ENCODE results near the gene ARSG. TPM values are rescaled to one million over a fixed set of nuclear protein-coding genes. Genes with fewer than 3 reads are reported as not detected.

The ARSG gene
- total and polyA plus RNA-seq, 9 of the 15 experiments (the other 6 are each of a cell fraction or from before 2014, with no cell fraction given) = 1.0 to 5.6 (median 1.8) TPM

DNA sequence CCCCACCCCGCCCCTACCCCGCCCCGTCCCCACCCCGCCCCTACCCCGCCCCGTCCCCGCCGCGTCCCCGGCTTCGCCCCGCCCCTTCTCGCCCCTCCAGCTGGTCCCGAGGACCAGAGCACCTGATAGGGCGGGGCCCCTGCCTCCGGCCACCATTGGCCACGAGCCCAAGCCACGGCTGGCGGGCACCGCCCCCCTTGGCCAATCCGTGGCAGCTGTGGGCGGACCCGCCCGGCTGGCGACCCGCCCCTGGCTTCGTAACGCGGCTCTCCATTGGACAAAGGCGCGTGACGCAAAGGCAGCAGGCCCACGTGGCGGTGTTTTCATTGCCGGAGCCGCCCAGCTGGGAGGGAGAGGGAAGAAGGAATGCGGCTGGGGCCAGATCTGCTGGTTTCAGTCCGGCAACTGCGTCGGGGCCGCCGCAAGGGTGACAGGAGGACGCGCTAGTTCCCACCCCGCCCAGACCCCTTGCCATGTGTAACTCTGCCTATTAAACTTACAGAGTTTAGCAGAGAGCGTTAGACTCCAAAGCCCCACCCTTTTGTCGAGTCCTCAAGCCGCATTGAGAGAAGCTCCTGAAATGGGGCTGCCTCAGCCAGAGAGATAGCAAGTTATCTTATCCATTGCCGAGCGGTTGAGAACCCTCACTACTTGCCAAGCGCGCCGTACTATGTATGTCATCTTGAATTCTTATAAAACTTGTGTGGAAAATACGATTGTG is 166.4 kb downstream of the ARSG start (continued):
- TF ChIP-seq ZNF175 (CRISPR knock-in tag; IDR thresholded peaks at IDR 0.05; ENCODE audit: low read depth) (0 out of 2 replicates have a peak, but pooled peaks have one; percentile 53), SREBF1 (IDR thresholded peaks at IDR 0.05; ENCODE audit: borderline replicate concordance, low read depth, low read length) (peak; percentile 80; the same call in 1 of the 2 replicates), HDAC1 (IDR thresholded peaks at IDR 0.05) (peak; percentile 52 to 98; a peak in 3 of 4 replicates), XRCC5 (IDR thresholded peaks at IDR 0.05; ENCODE audit: low read depth, low read length) (no peak), FOXA1 (IDR thresholded peaks at IDR 0.05; ENCODE audit: borderline replicate concordance) (no peak), SOX6 (IDR thresholded peaks at IDR 0.05) (peak; percentile 38; the same call in 1 of the 2 replicates), BRD4 (IDR thresholded peaks at IDR 0.05) (no peak), RBM25 (IDR thresholded peaks at IDR 0.05; ENCODE audit: low read depth, low read length, severe bottlenecking) (peak; percentile 99), KLF13 (tag; IDR thresholded peaks at IDR 0.05; ENCODE audit: borderline replicate concordance, low read depth) (0 out of 2 replicates have a peak, but pooled peaks have one; percentile 29), ZC3H4 (CRISPR knock-in tag; IDR thresholded peaks at IDR 0.05; ENCODE audit: borderline replicate concordance) (no peak), TBP (optimal IDR thresholded peaks at IDR 0.05; ENCODE audit: low read depth, low read length) (peak; percentile 22), HNRNPUL1 (IDR thresholded peaks at IDR 0.05; ENCODE audit: low read length) (no peak), ZNF586 (CRISPR knock-in tag; conservative IDR thresholded peaks at IDR 0.05) (no peak)
- TF ChIP-seq, protein P1, sequence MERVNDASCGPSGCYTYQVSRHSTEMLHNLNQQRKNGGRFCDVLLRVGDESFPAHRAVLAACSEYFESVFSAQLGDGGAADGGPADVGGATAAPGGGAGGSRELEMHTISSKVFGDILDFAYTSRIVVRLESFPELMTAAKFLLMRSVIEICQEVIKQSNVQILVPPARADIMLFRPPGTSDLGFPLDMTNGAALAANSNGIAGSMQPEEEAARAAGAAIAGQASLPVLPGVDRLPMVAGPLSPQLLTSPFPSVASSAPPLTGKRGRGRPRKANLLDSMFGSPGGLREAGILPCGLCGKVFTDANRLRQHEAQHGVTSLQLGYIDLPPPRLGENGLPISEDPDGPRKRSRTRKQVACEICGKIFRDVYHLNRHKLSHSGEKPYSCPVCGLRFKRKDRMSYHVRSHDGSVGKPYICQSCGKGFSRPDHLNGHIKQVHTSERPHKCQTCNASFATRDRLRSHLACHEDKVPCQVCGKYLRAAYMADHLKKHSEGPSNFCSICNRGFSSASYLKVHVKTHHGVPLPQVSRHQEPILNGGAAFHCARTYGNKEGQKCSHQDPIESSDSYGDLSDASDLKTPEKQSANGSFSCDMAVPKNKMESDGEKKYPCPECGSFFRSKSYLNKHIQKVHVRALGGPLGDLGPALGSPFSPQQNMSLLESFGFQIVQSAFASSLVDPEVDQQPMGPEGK (CRISPR knock-in tag; IDR thresholded peaks at IDR 0.05; ENCODE audit: borderline replicate concordance) = no peak
- TF ChIP-seq, protein P2, sequence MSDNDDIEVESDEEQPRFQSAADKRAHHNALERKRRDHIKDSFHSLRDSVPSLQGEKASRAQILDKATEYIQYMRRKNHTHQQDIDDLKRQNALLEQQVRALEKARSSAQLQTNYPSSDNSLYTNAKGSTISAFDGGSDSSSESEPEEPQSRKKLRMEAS (CRISPR knock-in tag; IDR thresholded peaks at IDR 0.05) = peak; percentile 97
- TF ChIP-seq, protein P3, sequence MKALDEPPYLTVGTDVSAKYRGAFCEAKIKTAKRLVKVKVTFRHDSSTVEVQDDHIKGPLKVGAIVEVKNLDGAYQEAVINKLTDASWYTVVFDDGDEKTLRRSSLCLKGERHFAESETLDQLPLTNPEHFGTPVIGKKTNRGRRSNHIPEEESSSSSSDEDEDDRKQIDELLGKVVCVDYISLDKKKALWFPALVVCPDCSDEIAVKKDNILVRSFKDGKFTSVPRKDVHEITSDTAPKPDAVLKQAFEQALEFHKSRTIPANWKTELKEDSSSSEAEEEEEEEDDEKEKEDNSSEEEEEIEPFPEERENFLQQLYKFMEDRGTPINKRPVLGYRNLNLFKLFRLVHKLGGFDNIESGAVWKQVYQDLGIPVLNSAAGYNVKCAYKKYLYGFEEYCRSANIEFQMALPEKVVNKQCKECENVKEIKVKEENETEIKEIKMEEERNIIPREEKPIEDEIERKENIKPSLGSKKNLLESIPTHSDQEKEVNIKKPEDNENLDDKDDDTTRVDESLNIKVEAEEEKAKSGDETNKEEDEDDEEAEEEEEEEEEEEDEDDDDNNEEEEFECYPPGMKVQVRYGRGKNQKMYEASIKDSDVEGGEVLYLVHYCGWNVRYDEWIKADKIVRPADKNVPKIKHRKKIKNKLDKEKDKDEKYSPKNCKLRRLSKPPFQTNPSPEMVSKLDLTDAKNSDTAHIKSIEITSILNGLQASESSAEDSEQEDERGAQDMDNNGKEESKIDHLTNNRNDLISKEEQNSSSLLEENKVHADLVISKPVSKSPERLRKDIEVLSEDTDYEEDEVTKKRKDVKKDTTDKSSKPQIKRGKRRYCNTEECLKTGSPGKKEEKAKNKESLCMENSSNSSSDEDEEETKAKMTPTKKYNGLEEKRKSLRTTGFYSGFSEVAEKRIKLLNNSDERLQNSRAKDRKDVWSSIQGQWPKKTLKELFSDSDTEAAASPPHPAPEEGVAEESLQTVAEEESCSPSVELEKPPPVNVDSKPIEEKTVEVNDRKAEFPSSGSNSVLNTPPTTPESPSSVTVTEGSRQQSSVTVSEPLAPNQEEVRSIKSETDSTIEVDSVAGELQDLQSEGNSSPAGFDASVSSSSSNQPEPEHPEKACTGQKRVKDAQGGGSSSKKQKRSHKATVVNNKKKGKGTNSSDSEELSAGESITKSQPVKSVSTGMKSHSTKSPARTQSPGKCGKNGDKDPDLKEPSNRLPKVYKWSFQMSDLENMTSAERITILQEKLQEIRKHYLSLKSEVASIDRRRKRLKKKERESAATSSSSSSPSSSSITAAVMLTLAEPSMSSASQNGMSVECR (CRISPR knock-in tag; IDR thresholded peaks at IDR 0.05) = peak; percentile 98
- TF ChIP-seq, protein P4, sequence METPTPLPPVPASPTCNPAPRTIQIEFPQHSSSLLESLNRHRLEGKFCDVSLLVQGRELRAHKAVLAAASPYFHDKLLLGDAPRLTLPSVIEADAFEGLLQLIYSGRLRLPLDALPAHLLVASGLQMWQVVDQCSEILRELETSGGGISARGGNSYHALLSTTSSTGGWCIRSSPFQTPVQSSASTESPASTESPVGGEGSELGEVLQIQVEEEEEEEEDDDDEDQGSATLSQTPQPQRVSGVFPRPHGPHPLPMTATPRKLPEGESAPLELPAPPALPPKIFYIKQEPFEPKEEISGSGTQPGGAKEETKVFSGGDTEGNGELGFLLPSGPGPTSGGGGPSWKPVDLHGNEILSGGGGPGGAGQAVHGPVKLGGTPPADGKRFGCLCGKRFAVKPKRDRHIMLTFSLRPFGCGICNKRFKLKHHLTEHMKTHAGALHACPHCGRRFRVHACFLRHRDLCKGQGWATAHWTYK (CRISPR knock-in tag; IDR thresholded peaks at IDR 0.05) = peak; percentile 99
- TF ChIP-seq, protein P5, sequence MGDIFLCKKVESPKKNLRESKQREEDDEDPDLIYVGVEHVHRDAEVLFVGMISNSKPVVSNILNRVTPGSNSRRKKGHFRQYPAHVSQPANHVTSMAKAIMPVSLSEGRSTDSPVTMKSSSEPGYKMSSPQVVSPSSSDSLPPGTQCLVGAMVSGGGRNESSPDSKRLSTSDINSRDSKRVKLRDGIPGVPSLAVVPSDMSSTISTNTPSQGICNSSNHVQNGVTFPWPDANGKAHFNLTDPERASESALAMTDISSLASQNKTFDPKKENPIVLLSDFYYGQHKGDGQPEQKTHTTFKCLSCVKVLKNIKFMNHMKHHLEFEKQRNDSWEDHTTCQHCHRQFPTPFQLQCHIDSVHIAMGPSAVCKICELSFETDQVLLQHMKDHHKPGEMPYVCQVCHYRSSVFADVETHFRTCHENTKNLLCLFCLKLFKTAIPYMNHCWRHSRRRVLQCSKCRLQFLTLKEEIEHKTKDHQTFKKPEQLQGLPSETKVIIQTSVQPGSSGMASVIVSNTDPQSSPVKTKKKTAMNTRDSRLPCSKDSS (IDR thresholded peaks at IDR 0.05; ENCODE audit: low read depth, partially characterized antibody) = no peak
